Naive thymus-derived CD8-positive, alpha-beta T cell (primary cell): ENCODE measurements around the gene RDH14. TPM values are rescaled to one million over a fixed set of nuclear protein-coding genes. Genes with fewer than 3 reads are reported as not detected.

ENCODE experiments used
- ATAC-seq, 2 donors: fragments of 150-1000 bp; cut with Tn5 transposase in 1 of 2; sonication (Bioruptor Pico), chemical (Tn5 transposase) in 1 of 2; 1 replicate in 1 of 2; 2 replicates in 1 of 2; pipeline ENCODE4 v1.10.0; 2021; ENCODE audit warnings: mild to moderate bottlenecking in 2 of 2, moderate library complexity in 2 of 2
- POLR2A ChIA-PET: fragments of 350-600 bp; sonication (Branson Sonifier 250); formaldehyde crosslinking; loops from one replicate; lab custom pipeline; 2021; ENCODE audit warnings: antibody characterized with exemption; lab: Charles Lee
- DNase-seq, 10 donors: peaks; one replicate each; pipeline versions ENCODE4 v3.0.0 to v3.0.0-alpha.2; 2020 to 2022
- H3K27ac Mint-ChIP-seq, 10 donors: one replicate each; pipeline ENCODE4 v1.8.0; 2020 to 2022; ENCODE audit warnings: mild to moderate bottlenecking in 10 of 10, mixed read lengths in 10 of 10, moderate library complexity in 4 of 10, inconsistent platforms in 1 of 10
- H3K27me3 Mint-ChIP-seq, 5 donors: one replicate each; pipeline ENCODE4 v1.8.0; 2021 to 2022; ENCODE audit warnings: mixed read lengths in 5 of 5
- H3K36me3 Mint-ChIP-seq, 3 donors: one replicate each; pipeline ENCODE4 v1.8.0; 2020 to 2022; ENCODE audit warnings: mixed read lengths in 3 of 3, mild to moderate bottlenecking in 2 of 3, inconsistent platforms in 1 of 3
- H3K4me1 Mint-ChIP-seq, 4 donors: one replicate each; pipeline ENCODE4 v1.8.0; 2021 to 2022; ENCODE audit warnings: mixed read lengths in 4 of 4
- H3K4me3 Mint-ChIP-seq, 10 donors: one replicate each; pipeline ENCODE4 v1.8.0; 2020 to 2022; ENCODE audit warnings: mild to moderate bottlenecking in 10 of 10, mixed read lengths in 10 of 10, moderate library complexity in 6 of 10, inconsistent platforms in 1 of 10
- H3K9me3 Mint-ChIP-seq, 9 donors: one replicate each; pipeline ENCODE4 v1.8.0; 2020 to 2022; ENCODE audit warnings: mixed read lengths in 9 of 9, mild to moderate bottlenecking in 3 of 9, inconsistent platforms in 1 of 9, moderate library complexity in 1 of 9
- polyA plus RNA-seq, 3 donors: library from polyadenylated mRNA; unstranded; fragments of 300-500 nt; fragmentation: Illumina TruSeq; gene quantifications; one replicate each; pipeline ENCODE4 v1.2.3, GENCODE V29; 2021
- total RNA-seq, 8 experiments: library from RNA in 2 of 8; stranded (reverse) in 2 of 8; gene quantifications; one replicate each; pipeline ENCODE4 v1.2.3 and lab custom pipeline; 2021 to 2026

Gene RDH14
- total and polyA plus RNA-seq, 5 experiments from 2014 or later = 21.6 to 56.2 (median 46.3) TPM

DNA sequence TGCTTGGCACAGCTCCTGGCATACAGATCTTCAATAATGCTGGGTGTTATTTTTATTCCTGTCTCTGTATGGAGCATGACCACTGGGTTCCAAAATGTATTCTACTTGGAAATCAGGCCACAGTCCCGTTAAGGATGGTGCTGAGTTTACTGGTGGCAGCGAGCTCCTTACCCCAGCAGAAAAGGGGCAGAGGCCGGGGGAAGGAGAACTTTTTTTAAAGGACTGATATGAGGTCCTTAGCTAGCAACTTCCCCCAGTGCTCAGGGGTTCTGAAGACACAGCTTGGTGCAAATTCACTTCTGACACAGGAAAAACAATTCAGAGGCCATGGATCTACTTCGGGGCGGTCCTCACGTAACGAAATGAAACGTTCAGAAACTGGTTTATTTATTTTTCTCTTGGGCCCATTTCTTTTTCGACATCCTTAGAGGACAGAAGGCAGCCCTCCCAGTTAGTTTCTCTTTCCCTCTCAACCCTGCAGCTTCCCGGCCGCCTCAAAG lies 872 bp downstream of the RDH14 start:
- Mint-ChIP-seq H3K27me3 (no peaks in the 10 kb centered on the region), H3K9me3 (peaks cover 0 to 9% (median 0%) of the 10 kb centered on the region in 9 donors), H3K36me3 (peaks cover 11 to 47% (median 28%) of the 10 kb centered on the region in 3 donors), H3K4me3 (peak overlapping the region; percentile 82 to 97 (median 94)), H3K27ac (peak overlapping the region; percentile 88 to 99 (median 98)), H3K4me1 (peaks cover 27 to 57% (median 55%) of the 10 kb centered on the region in 4 donors)
- POLR2A ChIA-PET = interaction anchor here (0.7 to 2.3 kb wide), 11 partner anchors 8 to 1794 kb away, joined by 3 to 21 read pairs (median 5); partner anchors contain the start of gene TTC32
- no peak for ATAC-seq
- DNase-seq = no peak

DNA sequence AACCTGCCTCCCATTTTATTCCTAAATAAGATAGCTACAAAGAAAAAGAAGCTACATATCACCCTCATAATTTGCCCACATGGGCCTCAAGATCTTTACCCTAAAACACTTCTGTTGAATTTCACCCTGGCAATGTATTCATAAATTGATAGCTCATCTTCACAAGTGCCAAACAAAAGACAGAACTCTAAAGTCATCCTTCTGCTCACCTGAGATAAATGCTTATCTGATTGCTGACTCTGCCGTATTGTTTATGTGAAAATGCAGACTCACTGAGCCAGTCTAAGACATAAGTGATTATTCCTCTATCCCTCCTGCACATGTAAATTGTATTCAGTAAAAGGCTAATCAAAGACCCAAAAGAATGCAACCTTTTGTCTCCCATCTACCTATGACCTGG lies 2.0 kb downstream of the RDH14 start:
- Mint-ChIP-seq H3K27me3 (no peaks in the 10 kb centered on the region), H3K36me3 (peaks cover 11 to 49% (median 20%) of the 10 kb centered on the region in 3 donors), H3K4me1 (peaks cover 30 to 63% (median 59%) of the 10 kb centered on the region in 4 donors), H3K9me3 (peaks cover 0 to 5% (median 0%) of the 10 kb centered on the region in 9 donors), H3K27ac (peak overlapping the region in 9 of 10 donors; percentile 10 to 99 (median 94)), H3K4me3 (peak overlapping the region in 9 of 10 donors; percentile 4 to 97 (median 87))
- no peak for ATAC-seq
- no peak for DNase-seq
- POLR2A ChIA-PET = interaction anchor here (0.8 kb wide), 1 partner anchor 1343 kb away, joined by 3 read pairs; the partner anchor contains the start of gene TTC32

DNA sequence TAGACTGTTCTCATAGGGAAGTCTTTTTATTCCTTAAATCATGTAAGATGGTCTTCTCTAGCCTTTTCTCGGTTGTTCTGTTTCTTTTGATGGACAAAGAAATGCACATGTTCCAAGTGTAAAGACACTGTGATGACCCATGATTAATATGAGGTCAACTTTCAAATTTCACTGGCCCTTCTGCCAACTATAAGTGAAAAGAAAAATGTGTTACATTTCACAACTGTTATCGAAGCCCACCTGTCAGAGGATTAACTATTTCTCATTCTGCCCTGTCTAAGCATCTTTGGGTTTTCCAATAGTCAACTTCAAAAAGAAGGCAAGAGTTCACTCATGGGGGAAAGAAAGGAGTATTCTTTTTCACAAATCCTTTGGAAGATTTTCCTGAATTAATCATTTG lies 3.3 kb downstream of the RDH14 start:
- no peak for DNase-seq
- peaks cover 8 to 51% (median 13%) of the 10 kb centered on the region in 3 donors for H3K36me3 Mint-ChIP-seq
- H3K4me3 Mint-ChIP-seq = peak overlapping the region in 1 of 10 donors; percentile 37
- peaks cover 30 to 73% (median 72%) of the 10 kb centered on the region in 4 donors for H3K4me1 Mint-ChIP-seq
- peak overlapping the region in 2 of 10 donors; percentile 46 to 49 for H3K27ac Mint-ChIP-seq
- POLR2A ChIA-PET = no interaction called here
- no peak for ATAC-seq
- H3K27me3 Mint-ChIP-seq = no peaks in the 10 kb centered on the region
- H3K9me3 Mint-ChIP-seq = no peaks in the 10 kb centered on the region

DNA sequence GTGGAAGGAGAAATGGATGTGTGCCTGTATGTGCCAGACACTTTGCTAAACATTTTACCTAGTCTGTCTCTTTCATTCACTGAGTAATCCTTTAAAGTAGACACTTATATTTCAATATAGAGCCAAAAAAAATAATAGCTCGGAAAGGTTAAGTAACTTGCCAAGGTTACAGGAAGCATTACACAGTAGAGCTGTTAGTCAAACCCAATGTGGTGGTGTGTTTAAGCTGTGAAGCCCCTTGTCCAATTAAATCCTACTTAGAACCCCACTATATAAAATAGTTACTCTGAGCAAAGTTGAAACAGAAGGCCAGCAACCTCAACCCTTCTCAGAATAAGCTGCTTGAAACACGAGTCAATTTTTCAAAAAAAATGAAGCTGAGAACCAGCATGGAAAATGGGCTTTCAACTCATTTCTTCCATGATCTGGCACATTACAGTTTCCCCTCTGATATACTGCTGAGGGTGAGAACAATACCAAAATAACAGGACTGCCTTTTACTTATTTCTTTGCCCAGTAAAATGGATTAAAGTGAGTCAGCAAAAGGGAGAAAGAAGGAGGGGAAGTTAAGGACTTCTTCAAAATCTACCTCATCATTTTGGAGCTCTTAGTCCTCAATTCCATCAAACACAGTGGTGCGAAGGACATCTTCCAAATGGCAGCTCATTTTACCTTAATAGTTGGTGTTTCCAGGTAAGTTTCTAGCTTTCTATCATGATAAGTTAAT lies 7.9 kb downstream of the RDH14 start:
- no peak for ATAC-seq
- no peak for DNase-seq
- POLR2A ChIA-PET = no interaction called here
- peaks cover 19 to 78% (median 63%) of the 10 kb centered on the region in 4 donors for H3K4me1 Mint-ChIP-seq
- H3K9me3 Mint-ChIP-seq = no peaks in the 10 kb centered on the region
- H3K27me3 Mint-ChIP-seq = no peaks in the 10 kb centered on the region
- H3K27ac Mint-ChIP-seq = peak overlapping the region in 1 of 10 donors; percentile 41
- H3K4me3 Mint-ChIP-seq = peak overlapping the region in 1 of 10 donors; percentile 15
- H3K36me3 Mint-ChIP-seq = peaks cover 7 to 50% (median 18%) of the 10 kb centered on the region in 3 donors

GRCh38 chr2:18551623-18552022 lies 8.8 kb downstream of the RDH14 start:
- peaks cover 21 to 76% (median 62%) of the 10 kb centered on the region in 4 donors for H3K4me1 Mint-ChIP-seq
- H3K9me3 Mint-ChIP-seq = no peaks in the 10 kb centered on the region
- POLR2A ChIA-PET = interaction anchor here (1.3 kb wide), 1 partner anchor 8 kb away, joined by 5 read pairs; no protein-coding TSS in a partner anchor
- DNase-seq = no peak
- peaks cover 7 to 43% (median 18%) of the 10 kb centered on the region in 3 donors for H3K36me3 Mint-ChIP-seq
- no peaks in the 10 kb centered on the region for H3K27me3 Mint-ChIP-seq
- ATAC-seq = no peak
- H3K4me3 Mint-ChIP-seq = peak overlapping the region in 2 of 10 donors; percentile 4 to 9
- peak overlapping the region in 1 of 10 donors; percentile 32 for H3K27ac Mint-ChIP-seq

GRCh38 chr2:18551169-18551568 lies 9.3 kb downstream of the RDH14 start:
- no peak for DNase-seq
- Mint-ChIP-seq H3K27me3 (no peaks in the 10 kb centered on the region), H3K27ac (peak overlapping the region in 1 of 10 donors; percentile 32), H3K4me1 (peaks cover 23 to 76% (median 63%) of the 10 kb centered on the region in 4 donors), H3K9me3 (no peaks in the 10 kb centered on the region), H3K36me3 (peaks cover 7 to 39% (median 18%) of the 10 kb centered on the region in 3 donors), H3K4me3 (no peak overlapping the region)
- ATAC-seq = no peak
- POLR2A ChIA-PET = interaction anchor here (1.3 kb wide), 1 partner anchor 8 kb away, joined by 5 read pairs; no protein-coding TSS in a partner anchor

- POLR2A ChIA-PET = no interaction called here
- DNase-seq (no peak), ATAC-seq (no peak)
- Mint-ChIP-seq H3K27ac (peak overlapping the region in 2 of 10 donors; percentile 17 to 29), H3K27me3 (no peaks in the 10 kb centered on the region), H3K9me3 (no peaks in the 10 kb centered on the region), H3K4me1 (peaks cover 23 to 78% (median 68%) of the 10 kb centered on the region in 4 donors), H3K4me3 (peak overlapping the region in 1 of 10 donors; percentile 14), H3K36me3 (peaks cover 6 to 33% (median 14%) of the 10 kb centered on the region in 3 donors)
Measured at GRCh38 chr2:18550433-18550832, 10.0 kb downstream of the RDH14 start.

GRCh38 chr2:18549083-18549482 lies 11.4 kb downstream of the RDH14 start:
- Mint-ChIP-seq H3K9me3 (no peaks in the 10 kb centered on the region), H3K4me1 (peaks cover 25 to 74% (median 68%) of the 10 kb centered on the region in 4 donors), H3K4me3 (peak overlapping the region in 1 of 10 donors; percentile 16), H3K27me3 (no peaks in the 10 kb centered on the region), H3K36me3 (peaks cover 0 to 21% (median 8%) of the 10 kb centered on the region in 3 donors), H3K27ac (peak overlapping the region in 6 of 10 donors; percentile 4 to 81 (median 38))
- POLR2A ChIA-PET = no interaction called here
- no peak for DNase-seq
- no peak for ATAC-seq

GRCh38 chr2:18548621-18549020 lies 11.8 kb downstream of the RDH14 start:
- H3K27ac Mint-ChIP-seq = peak overlapping the region in 6 of 10 donors; percentile 1 to 81 (median 24)
- POLR2A ChIA-PET = no interaction called here
- H3K4me3 Mint-ChIP-seq = peak overlapping the region in 1 of 10 donors; percentile 16
- no peaks in the 10 kb centered on the region for H3K9me3 Mint-ChIP-seq
- peaks cover 0 to 18% (median 6%) of the 10 kb centered on the region in 3 donors for H3K36me3 Mint-ChIP-seq
- H3K27me3 Mint-ChIP-seq = no peaks in the 10 kb centered on the region
- no peak for ATAC-seq
- H3K4me1 Mint-ChIP-seq = peaks cover 23 to 70% (median 66%) of the 10 kb centered on the region in 4 donors
- DNase-seq = no peak

DNA sequence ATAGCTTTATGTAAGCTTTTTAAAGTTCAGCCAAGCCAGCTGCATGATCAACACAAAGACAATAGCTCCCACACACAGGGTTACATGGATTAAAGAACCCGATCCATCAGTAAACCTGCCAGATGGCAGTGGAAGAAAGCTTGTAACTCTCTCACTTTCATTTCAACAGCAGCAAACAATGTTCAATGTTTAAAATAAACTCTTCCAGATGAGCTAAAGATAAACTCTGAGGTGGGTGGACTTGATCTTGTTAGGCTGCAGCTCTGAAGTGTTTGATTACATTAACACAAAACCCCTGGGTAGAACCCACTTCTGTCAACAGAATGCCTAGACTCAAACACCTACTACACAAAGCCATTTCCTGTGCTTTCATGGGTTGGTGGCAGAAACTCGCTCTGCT lies 13.9 kb downstream of the RDH14 start:
- DNase-seq = peak in 2 of 10 donors; percentile 37 to 50
- H3K27ac Mint-ChIP-seq = peak overlapping the region; percentile 10 to 88 (median 54)

GRCh38 chr2:18545384-18545783 lies 15.1 kb downstream of the RDH14 start:
- peaks cover 0 to 9% (median 4%) of the 10 kb centered on the region in 9 donors for H3K9me3 Mint-ChIP-seq
- H3K27ac Mint-ChIP-seq = peak overlapping the region in 2 of 10 donors; percentile 16 to 49
- POLR2A ChIA-PET = interaction anchor here (1.6 kb wide), 1 partner anchor 15 kb away, joined by 13 read pairs; the partner anchor contains the start of gene RDH14
- peaks cover 0 to 5% (median 0%) of the 10 kb centered on the region in 5 donors for H3K27me3 Mint-ChIP-seq
- DNase-seq (no peak), ATAC-seq (no peak)
- H3K4me3 Mint-ChIP-seq = no peak overlapping the region
- peaks cover 18 to 41% (median 40%) of the 10 kb centered on the region in 4 donors for H3K4me1 Mint-ChIP-seq
- H3K36me3 Mint-ChIP-seq = peaks cover 6 to 10% (median 7%) of the 10 kb centered on the region in 3 donors

More for the DNA sequence above, 13.9 kb downstream of the RDH14 start:
- peaks cover 0 to 6% (median 5%) of the 10 kb centered on the region in 3 donors for H3K36me3 Mint-ChIP-seq
- H3K4me3 Mint-ChIP-seq = peak overlapping the region in 8 of 10 donors; percentile 2 to 70 (median 48)
- ATAC-seq = peak; percentile 72 to 88
- H3K27me3 Mint-ChIP-seq = peaks cover 0 to 2% (median 0%) of the 10 kb centered on the region in 5 donors
- POLR2A ChIA-PET = interaction anchor here (1.1 to 1.6 kb wide), 2 partner anchors 14 to 1355 kb away, joined by 3 to 13 read pairs; partner anchors contain the start of genes RDH14 and TTC32
- H3K4me1 Mint-ChIP-seq = peaks cover 18 to 50% (median 46%) of the 10 kb centered on the region in 4 donors
- peaks cover 0 to under 1% (median 0%) of the 10 kb centered on the region in 9 donors for H3K9me3 Mint-ChIP-seq

DNA sequence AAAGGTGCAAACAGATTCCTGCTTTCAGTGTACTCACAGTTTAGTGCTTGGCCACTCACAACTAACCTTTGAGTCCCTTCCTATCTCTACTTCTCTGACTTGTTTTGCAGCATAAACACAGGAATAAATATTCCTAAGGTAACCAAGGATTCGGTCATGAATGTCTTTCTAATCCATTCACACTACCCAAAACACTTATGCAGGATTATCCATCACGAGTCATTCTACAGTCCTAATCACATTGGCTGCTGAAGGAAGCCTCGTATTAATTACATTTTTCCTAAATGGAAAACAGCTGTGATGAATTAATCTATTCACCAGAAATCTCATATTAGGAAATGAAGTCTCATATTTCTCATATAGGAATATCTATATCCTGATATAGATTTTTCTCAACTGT lies 16.3 kb downstream of the RDH14 start:
- Mint-ChIP-seq H3K9me3 (peaks cover 0 to 10% (median 4%) of the 10 kb centered on the region in 9 donors), H3K36me3 (peaks cover 4 to 7% (median 5%) of the 10 kb centered on the region in 3 donors), H3K4me3 (no peak overlapping the region), H3K27ac (no peak overlapping the region), H3K27me3 (peaks cover 0 to 5% (median 0%) of the 10 kb centered on the region in 5 donors), H3K4me1 (peaks cover 14 to 36% (median 28%) of the 10 kb centered on the region in 4 donors)
- DNase-seq (no peak), ATAC-seq (no peak)
- POLR2A ChIA-PET = no interaction called here
